GM10266 (cell line): Measurements from ENCODE around the gene NUDT4B.
"Not testable (repeated sequence)": the region's sequence is repeated elsewhere in the genome, so short reads cannot be mapped to it uniquely, and the experiment has no call there.

Source experiments
- DNase-seq: peaks from one replicate; pipeline ENCODE4 v3.0.0; 2012; ENCODE audit errors: extremely low spot score

NUDT4B gene

GRCh38 chr1:148735538-148735937, 13.0 kb upstream of the NUDT4B start:
- not testable (repeated sequence) for DNase-seq

DNA sequence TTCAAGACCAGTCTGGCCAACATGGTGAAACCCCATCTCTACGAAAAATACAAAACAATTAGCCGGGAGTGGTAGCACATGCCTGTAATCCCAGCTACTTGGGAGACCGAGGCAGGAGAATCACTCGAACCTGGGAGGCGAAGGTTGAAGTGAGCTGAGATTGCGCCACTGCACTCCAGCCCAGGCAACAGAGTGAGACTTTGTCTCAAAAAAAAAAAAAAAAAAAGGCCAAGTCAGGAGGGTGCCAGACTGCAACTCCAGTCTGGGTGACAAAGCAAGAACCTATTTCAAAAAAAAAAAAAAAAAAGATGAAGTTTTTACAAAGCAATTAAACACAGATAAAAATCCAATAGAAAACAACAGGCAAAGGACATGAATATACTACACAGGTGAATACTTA, 9.9 kb upstream of the NUDT4B start:
- DNase-seq: not testable (repeated sequence)

DNA sequence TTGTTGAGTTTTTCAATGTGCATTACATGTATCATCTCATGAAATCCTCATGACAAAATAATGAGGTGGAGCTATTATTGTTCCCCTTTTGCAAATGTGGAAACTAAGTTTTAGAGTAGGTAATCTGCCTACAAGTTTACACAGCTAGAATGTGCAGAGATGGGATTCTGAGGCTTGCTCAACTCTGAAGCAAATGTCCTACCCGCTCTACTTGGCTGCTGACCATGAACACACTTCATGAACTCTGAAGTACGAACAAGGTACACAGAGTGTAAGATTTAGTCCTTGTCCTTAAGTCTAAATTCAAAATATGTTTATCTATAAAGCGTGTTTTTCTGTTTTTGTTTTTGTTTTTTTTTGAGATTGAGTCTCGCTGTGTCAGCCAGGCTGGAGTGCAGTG, 5.4 kb upstream of the NUDT4B start:
- DNase-seq: not testable (repeated sequence)

DNA sequence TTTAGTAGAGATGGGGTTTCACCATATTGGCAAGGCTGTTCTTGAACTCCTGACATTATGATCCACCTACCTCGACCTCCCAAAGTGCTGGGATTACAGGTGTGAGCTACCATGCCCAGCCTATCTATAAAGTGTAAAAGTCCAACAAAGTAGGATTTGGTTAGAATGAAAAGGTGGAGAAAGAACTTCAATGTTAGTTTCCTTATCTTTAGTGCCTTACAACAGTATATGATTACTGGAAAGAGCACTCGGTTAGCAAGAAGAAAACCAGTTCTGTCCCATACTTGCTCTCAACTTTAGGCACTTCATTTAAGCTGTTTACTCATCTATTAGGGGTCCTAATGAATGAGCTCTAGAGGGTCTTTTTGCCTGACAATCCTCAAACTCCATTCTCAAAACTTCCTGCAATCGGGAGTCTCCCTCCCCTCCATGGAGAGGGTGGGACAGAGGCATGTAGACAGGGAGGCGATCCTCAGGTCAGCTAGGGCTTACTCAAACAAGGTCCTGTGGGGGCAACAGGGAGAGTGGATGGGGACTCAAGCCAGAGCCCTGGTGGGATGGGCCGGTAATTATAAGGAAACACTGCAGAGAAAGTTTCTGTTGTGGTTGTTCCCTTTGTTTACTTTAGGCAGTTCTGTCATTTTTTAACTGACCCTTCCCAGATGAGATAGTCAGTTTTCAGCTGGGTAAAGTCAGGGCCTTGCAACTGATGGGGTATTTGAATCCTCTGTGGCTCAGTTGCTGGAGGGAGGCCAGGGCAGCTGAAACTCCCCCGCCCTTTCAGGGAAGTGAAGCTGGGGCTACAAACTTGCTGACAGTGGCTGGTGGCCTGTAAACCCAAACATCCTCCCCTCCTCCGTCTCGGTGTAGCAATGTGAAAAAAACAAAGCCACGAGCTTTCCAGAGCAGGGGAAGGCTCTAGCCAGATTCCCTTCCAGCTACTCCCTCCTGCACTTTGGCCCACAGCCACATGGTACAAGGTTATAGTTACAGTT, 4.6 kb upstream of the NUDT4B start:
- DNase-seq: not testable (repeated sequence)

GRCh38 chr1:148749335-148749681, 734 bp downstream of the NUDT4B start:
- not testable (repeated sequence) for DNase-seq

DNA sequence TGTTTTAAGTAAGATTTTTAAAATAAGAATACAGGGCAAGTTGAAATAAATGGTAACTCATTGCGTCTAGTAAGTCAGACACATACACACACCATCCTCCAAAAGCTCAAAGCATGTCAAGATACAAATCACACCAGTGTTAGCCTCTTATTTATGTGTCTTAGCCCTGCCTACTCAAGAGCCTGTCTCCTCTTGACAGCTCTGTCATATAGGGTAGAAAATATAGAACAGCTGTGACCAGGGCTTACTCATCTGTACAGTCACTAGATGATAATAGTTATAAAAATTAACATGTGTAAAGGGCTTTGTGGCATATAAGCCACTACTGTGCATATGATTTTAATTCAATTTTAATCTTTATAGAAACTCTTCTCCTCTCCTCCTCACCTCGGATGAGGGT, 7.7 kb downstream of the NUDT4B start:
- not testable (repeated sequence) for DNase-seq

GRCh38 chr1:148757446-148757845, 8.9 kb downstream of the NUDT4B start:
- DNase-seq: not testable (repeated sequence)

DNA sequence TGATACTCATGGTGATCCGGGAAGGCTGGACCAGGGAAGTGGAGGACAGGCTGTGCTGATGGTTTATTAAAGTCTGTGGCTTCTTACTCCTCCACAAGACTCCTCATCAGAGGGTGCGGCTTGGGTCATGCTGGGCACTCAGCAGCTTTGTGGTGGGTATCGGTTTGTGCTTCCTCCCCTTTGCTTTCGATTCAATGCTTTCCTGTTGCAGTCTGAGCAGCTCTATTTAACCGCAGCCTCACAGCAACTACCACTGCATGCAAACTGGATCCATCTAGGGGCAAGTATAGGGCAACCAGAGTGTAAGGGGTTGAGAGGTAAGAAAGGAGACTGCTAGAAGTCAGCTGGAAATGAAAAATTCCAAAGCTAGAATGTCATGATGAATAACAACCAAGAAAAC, 9.8 kb downstream of the NUDT4B start:
- not testable (repeated sequence) for DNase-seq

DNA sequence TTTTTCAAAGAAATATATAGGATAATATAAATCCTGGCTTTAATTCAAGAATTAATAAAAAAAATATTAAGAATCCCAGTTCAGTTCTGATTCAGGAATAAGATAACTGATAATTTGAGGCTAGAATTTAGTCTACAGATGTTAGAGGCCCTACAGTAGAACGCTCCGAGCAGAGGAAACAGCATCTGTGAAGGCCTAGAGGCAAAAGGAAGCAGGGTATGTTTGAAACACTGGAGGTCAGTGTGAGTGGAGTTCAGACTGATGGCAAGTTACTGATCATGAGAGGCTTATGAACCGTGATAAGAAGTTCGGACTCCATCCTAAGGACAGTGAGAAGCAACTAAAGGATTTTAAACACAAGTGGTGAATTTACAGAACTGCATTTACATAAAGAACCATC, 10.4 kb downstream of the NUDT4B start:
- DNase-seq: not testable (repeated sequence)

DNA sequence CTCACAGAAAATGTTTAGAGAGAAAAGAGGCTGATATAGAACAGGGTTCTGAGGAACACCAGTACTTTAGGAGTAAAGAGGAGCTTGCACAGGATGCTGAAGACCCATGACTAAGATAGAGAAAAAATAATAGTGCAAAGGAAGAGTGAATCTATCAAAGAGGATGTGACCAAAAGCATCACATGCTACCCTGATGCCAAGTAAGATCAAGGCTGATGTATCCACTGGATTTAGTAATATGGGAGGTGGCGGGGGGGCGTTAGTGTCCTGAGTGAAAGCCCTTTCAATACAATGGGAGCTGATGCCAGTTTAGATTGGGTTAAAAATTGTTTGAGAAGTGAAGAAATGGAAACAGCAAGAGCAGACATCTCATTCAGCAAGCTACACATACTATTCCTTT, 11.2 kb downstream of the NUDT4B start:
- DNase-seq: not testable (repeated sequence)

DNA sequence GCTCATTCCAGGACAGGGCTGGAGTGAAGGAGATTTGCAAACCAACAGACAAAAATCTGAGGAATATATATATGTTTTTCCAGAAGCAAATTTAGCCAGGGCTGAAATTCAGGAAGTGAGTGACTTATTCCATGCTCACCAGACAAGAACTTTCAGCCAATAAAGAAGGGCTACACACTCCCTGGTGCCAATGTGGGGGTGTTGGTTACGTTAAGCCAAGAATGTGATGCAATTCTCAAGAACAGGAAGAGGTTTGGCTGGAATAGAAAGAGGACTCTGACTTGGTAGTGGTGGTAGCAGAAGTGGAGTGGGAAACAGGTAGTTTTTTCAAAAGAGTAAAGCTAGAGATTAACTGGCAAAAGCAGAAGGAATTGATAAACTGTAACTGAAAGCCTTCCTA, 11.6 kb downstream of the NUDT4B start:
- DNase-seq: not testable (repeated sequence)

DNA sequence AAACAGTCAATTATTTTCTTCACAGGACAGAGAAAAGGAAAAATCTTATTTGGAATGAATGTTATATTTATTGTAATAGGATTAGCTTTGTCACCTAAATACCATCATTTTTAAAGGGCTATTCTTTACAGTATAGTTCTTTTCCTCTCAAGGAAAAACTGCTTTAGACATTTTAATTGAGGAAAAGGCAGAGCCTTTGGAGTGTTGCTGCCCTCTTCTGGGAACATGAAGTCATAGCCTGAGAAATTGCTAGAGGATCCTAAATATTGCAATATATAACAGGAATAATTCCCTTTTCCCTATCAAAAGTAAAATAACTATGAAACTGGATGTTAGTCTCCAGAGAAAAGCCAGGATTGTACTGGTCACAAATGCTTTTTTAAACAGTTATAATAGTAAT, 12.8 kb downstream of the NUDT4B start:
- DNase-seq: not testable (repeated sequence)

GRCh38 chr1:148765238-148766019, 16.9 kb downstream of the NUDT4B start:
- DNase-seq: not testable (repeated sequence)

DNA sequence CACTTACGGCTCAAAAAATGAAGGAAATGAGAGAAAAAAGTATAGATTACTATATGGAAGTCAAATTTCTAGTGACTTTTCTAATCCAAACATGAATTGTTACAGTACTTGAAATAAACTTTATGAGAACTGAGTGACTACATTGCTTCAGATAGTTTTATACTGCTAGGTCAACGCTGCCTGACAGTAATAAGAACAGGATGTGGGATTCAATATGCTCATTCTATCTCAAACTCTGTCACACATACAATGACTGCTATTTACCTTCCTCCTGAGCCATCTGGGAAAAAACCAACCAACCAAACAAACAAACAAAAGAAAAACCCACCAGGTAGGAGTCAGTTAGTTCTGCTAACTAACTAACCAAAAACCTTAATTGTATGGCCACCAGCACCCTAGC, 20.0 kb downstream of the NUDT4B start:
- DNase-seq: not testable (repeated sequence)

GRCh38 chr1:148769495-148769894, 20.9 kb downstream of the NUDT4B start:
- DNase-seq: not testable (repeated sequence)

DNA sequence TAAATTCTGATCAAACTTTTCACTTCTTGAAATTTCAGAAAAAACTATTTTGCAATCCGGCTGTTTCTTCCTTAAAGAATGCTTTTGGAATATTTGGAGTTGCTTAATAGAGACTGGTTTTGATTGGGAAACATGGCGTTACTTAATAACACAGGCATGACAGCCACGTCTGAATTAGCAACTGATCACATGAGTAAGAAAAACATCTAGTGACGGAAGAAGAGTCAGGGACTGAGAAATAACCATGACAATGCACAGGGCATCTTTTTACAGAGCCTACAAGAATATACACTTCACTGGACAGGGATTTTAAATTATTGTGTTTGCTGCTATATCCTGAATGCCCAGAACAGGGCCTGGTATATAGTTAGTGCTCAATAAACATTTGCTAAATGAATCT, 25.1 kb downstream of the NUDT4B start:
- DNase-seq: not testable (repeated sequence)

GRCh38 chr1:148774102-148774501, 25.5 kb downstream of the NUDT4B start:
- not testable (repeated sequence) for DNase-seq

DNA sequence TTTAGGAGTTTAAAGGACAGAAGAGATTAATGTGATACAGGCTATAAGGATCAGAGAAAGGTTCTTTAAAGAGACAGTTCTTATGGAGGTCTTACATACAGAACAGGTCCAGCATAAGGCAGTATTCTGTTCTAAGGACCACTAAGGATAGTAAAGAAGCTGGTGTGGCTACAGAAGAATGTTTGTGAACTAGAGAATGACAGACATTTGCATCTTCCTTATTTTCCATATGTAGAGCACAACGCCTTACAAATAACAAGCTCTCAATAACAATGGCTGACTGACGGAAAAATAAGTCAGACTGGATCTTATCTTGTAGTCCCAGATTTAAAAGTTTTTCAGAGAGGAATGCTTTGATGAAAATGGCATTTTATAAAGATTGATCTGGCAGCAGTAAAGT, 26.7 kb downstream of the NUDT4B start:
- not testable (repeated sequence) for DNase-seq

DNA sequence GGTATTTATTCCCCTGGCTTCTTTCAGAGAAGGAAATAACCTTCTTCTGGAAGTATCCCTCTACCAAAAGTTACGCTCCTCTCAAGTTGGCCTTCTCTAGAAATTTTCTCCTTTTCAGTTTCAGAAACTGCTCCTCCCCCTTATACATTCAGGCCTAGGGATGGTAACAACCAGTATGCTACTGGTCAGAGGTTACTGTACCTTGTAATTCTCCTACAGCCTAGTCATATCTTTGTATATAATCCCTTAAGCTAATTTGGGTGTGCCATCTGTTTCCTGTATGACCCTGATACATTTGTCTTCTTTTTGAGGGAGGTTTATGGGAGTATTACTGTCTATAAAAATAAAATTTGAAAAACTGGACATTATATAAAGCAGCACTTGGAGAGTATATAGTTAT, 29.1 kb downstream of the NUDT4B start:
- DNase-seq: not testable (repeated sequence)

GRCh38 chr1:148780404-148780803, 31.8 kb downstream of the NUDT4B start:
- not testable (repeated sequence) for DNase-seq

DNA sequence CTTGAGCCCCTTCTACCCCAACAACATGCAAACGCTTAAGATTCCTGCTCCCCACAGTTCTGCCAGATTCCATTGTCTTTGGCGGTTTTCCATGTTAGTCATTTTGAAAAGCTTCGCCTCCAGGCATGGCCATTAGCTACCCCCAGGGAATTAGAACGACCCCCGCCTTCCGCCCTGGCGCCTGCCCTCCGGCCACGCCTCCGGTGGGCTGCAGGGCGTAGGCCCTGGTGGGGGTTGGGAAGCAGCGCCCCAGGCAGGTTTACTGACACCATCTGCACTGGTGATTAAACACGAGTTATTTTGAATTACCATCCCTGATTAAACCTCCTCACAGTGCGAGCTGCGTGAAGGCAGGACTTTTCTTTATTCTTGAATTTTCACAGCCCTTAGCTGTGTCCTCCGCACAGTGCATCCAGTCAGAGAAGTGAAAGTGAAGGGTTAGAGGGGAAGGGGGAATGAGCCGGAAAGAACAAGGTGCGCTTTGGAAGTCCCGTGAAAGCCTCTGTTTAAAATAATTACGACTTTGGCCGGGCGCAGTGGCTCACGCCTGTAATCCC, 43.0 kb downstream of the NUDT4B start:
- DNase-seq: not testable (repeated sequence)
